ENCODE measurements around the gene NPLOC4.

Gene NPLOC4

DNA sequence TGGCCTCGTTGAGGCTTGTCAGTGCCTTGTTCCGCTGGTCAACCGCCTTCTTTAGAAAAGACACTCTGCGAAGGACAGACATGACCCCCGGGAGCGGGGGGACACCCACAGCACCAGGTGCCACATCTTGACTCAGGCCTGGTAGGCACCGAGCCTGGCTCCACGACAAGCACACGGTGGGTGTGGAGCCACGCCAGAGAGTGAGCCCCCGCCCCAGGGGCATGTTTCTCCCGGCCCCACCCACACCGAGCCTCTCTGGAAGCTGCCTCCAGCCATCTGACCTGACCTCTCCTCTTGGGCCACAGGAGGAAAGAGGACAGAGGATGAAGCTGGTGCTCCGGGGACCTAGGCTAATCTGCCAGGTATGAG lies 89.3 kb downstream of the NPLOC4 start:
- no peak for DNase-seq (ENCODE audit: low read depth in 2 of 2)

DNA sequence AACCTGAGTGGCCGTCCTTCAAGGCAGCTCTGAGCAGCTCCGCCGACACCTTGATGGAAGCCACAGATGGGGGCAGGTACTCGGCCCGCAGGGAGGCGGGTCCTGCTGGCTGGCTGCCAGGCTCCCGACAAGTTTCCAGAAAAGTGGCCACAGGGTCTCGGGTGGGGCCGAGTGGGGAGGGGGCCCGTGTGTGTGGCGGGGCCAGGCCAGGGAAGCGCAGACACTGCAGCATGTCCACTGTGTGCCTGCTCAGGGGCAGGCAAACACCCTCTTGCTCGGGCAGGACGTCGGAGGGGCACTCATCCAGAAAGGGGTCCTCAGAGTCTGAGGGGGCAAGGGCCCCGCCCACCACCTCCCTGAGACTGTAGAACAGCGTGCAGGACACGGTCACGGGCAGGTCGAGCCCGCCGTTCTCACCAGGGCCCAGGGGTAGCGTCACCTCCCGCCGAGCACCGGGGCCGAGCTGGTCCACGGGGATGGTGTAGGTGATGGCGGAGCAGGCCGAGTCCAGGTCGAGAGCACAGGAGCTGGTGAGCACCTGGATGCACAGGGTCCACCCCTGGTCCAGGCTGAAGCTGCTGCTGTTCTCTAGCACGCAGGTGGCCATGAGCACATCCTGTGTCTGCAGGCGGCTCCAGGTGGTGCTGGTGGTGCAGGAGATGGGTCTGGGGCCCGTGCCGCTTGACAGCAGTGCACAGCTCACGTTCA lies 89.9 kb downstream of the NPLOC4 start:
- DNase-seq (ENCODE audit: low read depth in 2 of 2) = no peak

DNA sequence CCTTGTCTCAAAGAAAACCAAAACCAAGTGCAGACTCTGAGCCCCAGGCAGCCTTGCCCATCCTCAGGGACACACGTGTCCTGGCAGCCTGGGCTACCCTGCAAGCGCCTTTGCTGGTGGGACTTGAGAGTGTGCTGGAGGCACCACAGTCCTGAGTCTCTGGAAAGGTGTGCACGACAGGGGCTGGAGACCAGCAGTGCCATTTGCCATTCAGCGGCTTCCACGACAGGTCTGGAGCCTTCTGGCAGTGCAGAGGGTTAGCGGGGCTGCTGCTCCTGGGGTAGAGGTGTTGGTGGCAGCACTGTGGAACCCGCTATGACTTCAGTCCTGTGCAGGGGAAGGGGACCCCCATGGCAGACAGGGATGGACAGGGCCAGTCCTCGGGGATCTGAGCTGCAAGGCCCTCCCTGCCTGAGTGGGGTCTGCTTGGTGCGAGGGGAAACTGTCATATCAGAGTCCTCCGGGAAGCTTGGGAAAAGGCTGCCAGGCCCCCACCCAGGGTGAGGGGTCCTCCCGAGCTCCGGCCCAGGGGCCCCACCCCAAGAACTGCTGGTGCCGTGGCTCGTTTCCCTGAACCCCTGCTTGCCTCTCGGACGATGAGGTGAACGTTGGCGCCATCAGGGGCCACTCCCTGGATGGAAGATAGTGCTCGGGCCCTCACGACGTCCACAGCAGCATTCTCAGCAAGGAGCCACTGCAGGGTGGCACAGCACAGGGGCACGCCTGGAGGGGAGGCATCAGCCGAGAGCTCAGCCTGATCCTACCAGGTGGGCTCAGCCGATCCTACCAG lies 91.6 kb downstream of the NPLOC4 start:
- no peak for DNase-seq (ENCODE audit: low read depth in 2 of 2)

DNA sequence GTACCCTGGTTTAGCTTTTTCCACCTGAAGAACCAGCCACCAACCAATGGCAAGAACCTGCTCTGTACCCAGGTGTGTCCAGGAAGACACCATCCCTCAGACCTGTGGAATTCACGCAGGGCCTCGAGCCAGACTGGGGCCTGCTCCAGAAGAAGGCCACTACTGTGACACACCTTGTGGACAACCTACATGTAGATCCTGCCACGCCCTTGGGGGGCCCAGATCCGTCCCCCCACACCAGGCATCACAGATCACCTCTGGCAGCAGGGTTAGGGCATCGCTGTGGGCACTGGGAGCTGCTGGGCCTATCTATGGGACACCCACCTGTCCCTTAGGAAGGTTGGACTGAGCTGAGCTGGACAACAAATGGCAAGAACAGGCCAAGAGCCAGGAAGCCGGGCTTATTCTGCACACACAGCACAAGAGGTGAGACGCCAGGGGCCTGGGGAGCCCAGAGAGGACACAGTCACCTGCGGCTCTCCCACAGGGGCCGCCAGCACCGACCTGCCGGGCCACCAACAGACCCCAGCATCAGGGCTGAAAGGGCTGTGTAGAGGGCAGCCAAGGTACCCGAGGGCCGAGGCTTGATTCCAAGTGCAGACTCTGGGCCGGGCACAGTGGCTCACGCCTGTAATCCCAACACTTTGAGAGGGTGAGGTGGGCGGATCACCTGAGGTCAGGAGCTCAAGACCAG lies 92.5 kb downstream of the NPLOC4 start:
- no peak for DNase-seq (ENCODE audit: low read depth in 2 of 2)

DNA sequence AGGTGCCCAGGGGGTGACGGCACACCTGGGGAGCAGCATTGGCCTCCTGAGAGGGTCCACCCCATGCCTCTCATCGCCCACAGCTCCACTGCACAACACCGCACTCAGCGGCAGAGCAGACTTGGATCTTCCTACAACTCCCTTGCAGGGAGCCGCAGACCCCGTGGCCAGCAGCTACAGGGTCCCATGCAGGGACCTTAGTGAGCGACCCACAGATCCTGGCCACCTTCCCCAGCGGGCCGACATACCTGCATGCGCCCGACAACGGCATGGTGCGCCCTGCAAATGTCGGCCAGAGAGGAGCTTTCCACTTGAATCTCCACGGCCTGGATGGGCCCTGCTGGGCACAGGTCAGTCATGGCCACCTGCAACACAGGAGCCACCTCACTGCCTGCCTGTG lies 93.2 kb downstream of the NPLOC4 start:
- DNase-seq (ENCODE audit: low read depth in 2 of 2) = no peak

DNA sequence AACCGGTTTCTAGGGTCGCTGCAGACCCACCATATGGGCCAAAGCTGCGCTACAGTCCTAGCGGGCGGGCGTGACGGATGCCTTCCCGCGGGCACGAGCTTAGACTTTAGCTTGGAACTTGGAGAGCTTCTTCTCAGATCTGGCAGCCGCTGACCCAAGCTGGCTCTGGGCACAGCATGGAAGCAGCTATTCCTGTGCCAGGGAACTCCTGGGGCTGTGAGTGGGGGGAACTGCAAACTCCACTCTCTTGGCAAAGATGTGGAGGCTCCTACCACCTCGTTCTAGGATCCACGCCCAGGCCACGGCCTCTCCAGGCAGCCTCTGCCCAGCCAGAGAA lies 93.6 kb downstream of the NPLOC4 start:
- no peak for DNase-seq (ENCODE audit: low read depth in 2 of 2)

DNA sequence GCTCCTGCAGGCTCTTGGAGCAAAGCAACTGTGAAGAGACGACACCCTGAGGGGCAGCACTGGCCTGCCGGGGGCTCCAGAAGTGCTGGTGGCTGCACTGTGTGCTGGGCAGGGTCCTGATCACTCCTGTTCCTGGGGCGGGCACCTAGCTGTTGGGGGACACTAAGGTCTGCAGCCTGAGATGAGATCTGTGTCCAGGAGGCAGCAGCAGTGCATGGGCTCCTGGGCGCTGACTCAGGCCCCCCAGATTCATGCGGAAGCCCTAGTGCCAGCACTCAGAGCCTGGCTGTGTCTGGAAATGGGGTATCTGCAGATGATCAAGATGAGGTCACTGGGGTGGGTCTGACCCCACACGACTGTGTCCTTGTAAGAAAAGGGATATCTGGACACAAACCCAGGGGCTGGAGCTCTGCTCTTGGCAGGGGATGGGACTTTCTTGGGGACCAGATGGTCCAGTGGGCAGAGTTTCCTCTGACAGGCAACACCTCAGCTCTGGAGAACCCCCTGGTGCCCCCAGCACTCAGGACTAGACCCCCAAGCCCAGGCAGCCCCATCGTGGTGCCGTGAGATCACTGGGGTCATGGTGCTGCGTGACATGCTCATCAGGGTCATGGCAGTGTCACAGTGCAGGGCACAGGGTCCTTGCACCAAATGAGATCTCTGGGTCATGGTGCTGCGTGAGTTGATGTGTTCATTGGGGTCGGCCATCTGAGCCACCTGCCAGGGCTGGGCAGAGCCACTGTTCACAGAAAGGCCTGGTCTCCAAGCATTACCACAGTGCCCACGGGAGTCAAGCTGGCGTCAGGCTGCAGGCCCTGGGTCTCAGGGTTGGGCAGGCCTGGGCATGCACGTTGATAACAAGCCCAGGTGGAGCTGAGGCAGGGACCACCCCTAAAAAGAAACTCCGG lies 94.2 kb downstream of the NPLOC4 start:
- no peak for DNase-seq (ENCODE audit: low read depth in 2 of 2)

DNA sequence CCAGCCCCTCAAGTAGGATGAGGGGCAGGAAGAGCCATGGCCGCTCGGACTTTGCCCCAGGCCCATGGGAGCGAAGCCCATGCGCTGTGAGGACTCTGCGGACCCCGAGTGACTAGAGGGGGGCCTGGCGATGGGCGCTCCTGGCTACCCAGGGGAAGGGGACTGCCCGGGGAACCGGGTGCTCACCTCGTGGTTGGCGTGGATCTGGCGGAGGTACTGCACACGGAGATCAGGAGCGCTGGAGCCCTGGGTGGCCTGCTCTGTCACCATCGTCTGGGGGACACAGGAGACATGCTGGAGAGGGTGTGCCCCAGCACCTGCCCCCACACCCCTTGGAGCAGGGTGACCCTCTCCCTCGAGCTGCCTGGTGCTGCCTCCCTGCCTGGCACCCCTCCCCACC lies 95.8 kb downstream of the NPLOC4 start:
- no peak for DNase-seq (ENCODE audit: low read depth in 2 of 2)

DNA sequence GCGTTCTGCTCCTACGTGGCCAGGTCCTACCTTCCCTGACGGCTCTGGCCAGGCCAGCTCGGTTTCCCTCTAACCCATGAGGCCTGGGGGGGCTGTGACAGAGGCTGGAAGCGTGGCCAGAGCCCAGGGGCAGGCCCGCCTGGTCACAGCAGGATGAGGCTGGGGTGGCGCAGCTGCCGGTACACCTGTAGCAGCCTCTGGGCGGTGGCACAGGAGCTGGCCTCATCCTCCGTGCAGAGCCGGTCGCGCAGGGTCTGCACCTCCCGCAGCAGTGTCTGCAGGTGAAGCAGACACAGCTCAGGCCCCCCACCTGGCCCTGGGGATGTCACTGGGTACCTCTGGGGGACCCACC lies 96.3 kb downstream of the NPLOC4 start:
- no peak for DNase-seq (ENCODE audit: low read depth in 2 of 2)

DNA sequence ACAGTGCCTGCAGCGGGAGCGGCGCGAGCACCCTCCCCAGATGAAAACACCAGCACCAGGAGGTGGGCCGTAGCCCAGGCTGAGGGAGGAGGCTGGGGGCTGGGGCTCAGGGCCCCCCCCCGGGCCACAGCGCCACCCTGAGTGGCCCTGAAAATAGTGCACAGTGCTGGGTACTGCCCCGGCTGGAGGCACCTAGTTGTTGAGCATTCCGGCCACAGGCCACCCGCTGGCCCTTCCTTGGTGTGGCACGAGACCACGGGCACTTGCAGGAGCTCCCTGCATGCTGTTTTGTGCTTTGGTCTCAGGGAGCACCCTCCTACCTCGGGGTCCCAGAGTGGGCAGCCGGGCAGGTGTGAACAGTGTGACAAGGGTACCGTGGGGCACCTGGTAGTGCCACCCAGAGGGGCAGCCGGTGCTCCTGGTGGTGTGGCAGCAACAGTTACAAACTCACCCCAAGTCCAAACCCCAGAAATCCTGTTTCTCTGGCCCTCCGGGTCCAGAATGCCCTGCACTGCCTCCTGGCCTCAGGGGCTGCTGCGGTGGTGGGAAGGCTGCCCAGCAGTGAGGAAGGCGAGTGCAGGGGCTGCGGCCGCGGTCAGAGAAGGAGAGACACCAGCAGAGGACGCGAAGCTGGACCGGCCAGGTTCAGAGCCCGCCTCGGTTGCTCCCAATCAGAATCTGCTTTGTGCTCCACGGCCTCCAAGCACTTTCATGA lies 96.8 kb downstream of the NPLOC4 start:
- no peak for DNase-seq (ENCODE audit: low read depth in 2 of 2)

DNA sequence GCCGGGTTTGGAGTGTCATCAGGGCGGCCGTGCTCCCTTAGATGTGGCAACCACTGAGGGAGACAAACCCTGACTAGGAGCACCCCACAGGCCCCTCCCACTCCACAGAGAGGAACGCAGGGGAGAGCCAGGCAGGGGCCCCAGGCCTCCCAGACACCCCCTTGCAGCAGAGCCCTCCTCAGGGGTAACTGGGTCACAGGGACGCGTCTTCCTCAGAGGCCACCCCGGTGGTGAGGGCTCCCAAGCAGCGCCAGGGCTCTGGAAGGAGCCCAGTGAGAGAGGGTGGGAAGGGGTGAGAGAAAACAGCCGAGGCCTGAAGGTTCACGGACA lies 97.4 kb downstream of the NPLOC4 start:
- no peak for DNase-seq (ENCODE audit: low read depth in 2 of 2)

DNA sequence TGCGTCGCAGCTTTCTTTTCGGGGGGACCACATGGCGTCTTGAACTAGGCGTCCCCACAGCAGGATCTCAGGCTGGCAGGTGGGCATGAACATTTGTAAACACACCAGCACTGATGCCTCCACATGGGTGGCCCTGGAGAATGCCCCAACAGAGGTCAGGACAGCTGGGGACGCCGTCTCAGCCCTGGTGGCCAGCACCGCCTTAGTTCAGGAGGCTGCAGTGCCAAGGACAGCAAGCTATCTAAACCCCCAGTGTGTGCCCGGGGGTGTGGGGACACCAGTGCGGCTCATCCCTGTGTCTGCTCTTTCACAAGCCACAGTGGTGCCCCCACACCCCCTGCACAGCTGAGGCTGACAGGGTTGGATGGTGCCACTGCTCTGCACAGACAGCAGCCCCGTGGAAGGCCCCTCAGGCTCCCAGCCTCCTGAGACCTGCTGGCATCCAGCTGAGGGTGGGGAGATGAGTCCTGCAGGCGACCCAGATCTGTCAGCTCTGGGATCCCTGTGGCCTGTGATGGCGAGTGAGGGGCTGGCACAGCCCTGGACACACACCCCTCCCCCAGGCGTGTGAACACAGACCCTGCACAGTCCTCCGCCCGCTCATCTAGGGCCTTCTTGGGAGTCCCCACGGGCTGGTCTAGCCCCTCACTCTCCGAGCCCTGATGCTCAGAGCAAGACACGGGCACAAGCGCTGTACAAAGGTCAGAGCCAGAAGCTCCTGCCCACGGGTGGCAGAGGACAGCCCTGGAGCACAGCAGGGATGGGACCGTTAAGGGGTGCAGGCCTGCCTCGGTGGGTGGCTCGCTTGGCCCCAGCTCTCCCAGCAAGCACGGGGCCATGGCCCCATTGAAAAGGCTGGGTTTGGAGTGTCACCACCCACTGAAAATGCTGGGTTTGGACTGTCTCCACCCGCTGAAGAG lies 98.0 kb downstream of the NPLOC4 start:
- DNase-seq (ENCODE audit: low read depth in 2 of 2) = no peak

DNA sequence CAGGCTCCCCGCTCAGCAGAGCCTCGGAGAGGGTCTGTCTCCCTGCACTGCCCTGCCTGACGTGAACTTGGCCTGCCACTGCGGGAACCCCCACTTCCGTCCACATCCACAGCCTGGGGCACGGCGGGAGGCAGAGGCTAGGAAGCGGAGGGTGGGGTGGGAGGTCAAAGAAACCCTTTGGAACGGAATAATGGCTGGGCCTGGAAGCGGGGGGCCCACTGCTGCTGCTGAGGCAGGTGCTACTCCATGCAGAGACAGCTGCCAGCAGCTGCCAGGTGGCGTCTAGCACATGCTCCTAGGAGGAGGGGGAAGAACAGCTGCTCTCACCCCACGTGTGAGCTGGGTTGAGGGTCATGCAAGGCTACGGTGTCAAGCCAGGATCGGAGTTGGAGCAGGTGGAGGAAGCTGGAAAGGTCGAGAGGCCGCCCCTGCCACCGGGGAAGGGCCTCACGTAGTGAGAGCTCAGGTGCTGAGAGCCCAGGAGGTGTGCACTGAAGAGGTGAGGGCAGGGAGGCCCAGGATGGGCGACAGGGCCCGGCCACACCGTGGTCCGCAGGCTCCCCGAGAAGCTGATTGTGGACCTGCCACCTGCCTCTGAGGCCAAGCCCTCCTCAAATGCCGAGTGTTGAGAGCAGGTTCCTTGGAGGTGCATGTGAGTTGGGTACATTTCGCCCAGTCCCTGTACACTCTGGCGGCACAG lies 98.9 kb downstream of the NPLOC4 start:
- no peak for DNase-seq (ENCODE audit: low read depth in 2 of 2)

DNA sequence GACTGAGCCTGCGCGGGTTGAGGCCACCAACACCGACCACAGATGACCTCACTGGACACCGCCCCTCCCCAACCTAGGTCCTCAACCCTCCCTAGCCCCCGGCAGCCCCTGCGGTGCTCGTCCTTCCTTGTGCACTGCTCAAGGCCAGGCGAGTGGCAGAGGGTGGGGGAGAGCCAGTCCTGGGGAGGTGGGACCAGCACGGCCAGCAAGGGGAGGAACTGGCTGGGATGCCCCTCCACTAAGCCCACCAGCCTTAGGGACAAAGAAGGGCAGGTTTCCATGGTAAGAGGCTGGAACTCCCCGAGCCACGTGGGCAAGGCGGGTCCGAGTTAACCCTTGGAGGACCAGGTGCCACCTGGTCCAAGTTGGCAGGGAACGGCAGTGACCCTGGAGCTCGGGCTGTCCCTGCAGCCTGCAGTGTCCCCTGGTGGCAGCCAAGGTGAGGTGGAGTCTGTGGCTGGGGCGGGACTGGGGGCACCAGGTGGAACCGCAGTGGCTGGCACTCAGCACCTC lies 99.5 kb downstream of the NPLOC4 start:
- no peak for DNase-seq (ENCODE audit: low read depth in 2 of 2)

DNA sequence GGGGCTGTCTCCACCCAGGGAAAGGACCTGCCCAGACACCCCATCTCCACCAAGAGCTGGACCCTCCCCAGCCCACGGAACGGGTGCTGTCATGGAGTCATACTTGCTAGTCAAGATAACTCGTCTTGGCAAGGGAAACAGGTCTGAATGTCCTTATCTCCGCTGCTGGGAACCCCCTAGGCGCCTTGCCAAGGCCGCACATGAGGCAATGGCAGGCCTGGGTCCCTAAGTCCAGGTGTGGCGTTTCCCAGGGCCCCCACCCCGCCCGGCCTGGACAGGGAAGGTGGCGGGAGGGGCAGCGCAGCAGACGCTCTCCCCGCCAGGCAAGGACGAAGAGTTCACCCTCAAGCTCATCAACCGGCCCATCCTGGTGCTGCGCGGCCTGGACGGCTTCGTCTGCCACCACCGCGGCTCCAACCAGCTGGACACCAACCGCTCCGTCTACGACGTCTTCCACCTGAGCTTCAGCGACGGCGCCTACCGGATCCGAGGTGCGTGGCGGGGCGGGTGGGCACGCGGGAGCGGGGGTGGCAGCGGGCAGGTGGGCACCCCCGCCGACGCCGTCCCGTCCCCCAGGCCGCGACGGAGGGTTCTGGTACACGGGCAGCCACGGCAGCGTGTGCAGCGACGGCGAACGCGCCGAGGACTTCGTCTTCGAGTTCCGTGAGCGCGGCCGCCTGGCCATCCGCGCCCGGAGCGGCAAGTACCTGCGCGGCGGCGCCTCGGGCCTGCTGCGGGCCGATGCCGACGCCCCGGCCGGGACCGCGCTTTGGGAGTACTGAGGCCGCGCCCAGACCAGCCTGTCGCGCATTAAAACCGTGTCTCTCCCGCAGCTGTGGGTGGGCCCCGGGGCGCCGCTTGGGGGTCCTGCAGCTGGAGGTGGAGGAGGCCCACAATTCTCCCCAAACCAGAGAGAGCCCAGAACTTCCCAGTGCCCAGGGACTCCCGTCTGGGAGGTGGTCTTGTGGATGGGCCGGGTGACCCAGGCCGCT lies 100.3 kb downstream of the NPLOC4 start:
- DNase-seq (ENCODE audit: low read depth in 2 of 2) = no peak

DNA sequence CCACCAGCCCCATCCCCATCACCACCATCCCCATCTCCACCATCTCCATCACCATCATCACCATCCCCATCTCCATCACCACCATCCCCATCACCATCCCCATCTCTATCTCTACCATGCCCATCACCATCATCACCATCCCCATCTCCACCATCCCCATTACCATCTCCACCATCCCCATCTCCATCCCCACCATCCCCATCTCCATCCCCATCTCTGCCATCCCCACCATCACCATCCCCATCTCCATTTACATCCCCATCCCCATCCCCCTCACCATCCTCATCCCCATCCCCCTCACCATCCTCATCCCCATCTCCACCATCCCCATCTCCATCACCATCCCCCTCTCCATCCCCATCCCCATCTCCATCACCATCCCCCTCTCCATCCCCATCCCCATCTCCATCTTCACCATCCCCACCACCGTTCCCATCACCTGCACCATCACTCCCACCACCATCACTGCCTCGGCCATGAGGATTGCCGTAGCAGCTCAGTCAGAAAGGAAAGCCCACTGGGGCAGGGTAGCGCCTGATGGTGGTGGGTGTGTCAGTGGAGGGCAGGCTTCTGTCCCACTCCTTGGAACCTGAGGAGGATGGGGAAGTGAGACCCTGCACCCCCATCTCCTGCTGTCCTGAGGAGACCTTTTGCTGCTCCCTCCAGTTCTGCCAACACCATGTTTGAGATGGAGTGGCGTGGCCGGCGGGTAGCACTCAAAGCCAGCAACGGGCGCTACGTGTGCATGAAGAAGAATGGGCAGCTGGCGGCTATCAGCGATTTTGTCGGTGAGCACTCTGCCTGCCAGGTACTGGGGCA lies 101.2 kb downstream of the NPLOC4 start:
- no peak for DNase-seq (ENCODE audit: low read depth in 2 of 2)

DNA sequence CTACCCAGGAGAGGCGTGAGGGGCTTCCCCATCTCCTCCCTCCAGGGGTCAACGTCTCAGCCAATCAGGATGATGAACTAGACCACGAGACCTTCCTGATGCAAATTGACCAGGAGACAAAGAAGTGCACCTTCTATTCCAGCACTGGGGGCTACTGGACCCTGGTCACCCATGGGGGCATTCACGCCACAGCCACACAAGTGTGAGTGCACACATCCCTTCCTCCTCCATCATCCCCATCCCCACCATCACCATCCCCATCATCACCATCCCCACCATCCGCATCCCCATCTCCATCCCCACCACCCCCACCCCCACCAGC lies 101.9 kb downstream of the NPLOC4 start:
- DNase-seq (ENCODE audit: low read depth in 2 of 2) = no peak
